CD14-positive monocyte (primary cell): ENCODE data around the gene MPPED1. TPM values are rescaled to one million over a fixed set of nuclear protein-coding genes. Genes with fewer than 3 reads are reported as not detected.

Experiments used
- DNase-seq, 3 donors: peaks; one replicate each; pipeline ENCODE4 v3.0.0-alpha.2; 2011 to 2022
- H2AFZ ChIP-seq: 2 replicates; pipeline ENCODE4 v1.6.0; 2012; ENCODE audit warnings: mild to moderate bottlenecking, low read depth, low read length, inconsistent platforms; ENCODE audit not compliant: insufficient read depth, poor library complexity, severe bottlenecking
- H3K27ac ChIP-seq, 2 donors: 1 replicate in 1 of 2; 2 replicates in 1 of 2; pipeline ENCODE4 v1.5.1; 2012 to 2013; ENCODE audit warnings: low read length in 2 of 2, control low read depth in 1 of 2, inconsistent platforms in 1 of 2, low read depth in 1 of 2, mild to moderate bottlenecking in 1 of 2
- H3K27me3 ChIP-seq, 2 donors: one replicate each; pipeline versions ENCODE4 v1.6.0 to v1.6.1; 2011 to 2013; ENCODE audit warnings: low read length in 2 of 2; ENCODE audit not compliant: control insufficient read depth in 2 of 2, insufficient read depth in 2 of 2
- H3K36me3 ChIP-seq, 2 donors: replicated peaks in 1 of 2; 1 replicate in 1 of 2; 2 replicates in 1 of 2; pipeline versions ENCODE4 v1.5.1 to v1.6.1; 2012 to 2013; ENCODE audit warnings: low read length in 2 of 2, control low read depth in 1 of 2, inconsistent platforms in 1 of 2, mild to moderate bottlenecking in 1 of 2; ENCODE audit not compliant: insufficient read depth in 2 of 2, control insufficient read depth in 1 of 2
- H3K4me1 ChIP-seq, 2 donors: 1 replicate in 1 of 2; 2 replicates in 1 of 2; pipeline versions ENCODE4 v1.5.1 to v1.6.1; 2012 to 2013; ENCODE audit warnings: low read length in 2 of 2, control low read depth in 1 of 2, inconsistent platforms in 1 of 2, mild to moderate bottlenecking in 1 of 2, moderate library complexity in 1 of 2; ENCODE audit not compliant: insufficient read depth in 2 of 2, control insufficient read depth in 1 of 2
- H3K4me2 ChIP-seq: replicated peaks from 2 replicates; pipeline ENCODE3; 2012; ENCODE audit warnings: low read length, moderate library complexity, mild to moderate bottlenecking; ENCODE audit not compliant: poor library complexity, severe bottlenecking; ENCODE audit errors: extremely low read depth
- H3K4me3 ChIP-seq, 3 experiments: fragments of 200-600 bp in 1 of 3; sonication (generic) in 1 of 3; replicated peaks in 1 of 3; 1 replicate in 2 of 3; 2 replicates in 1 of 3; pipeline ENCODE4 v1.5.1; 2011 to 2013; ENCODE audit warnings: low read length in 3 of 3, mild to moderate bottlenecking in 3 of 3, control low read depth in 2 of 3, low read depth in 2 of 3, inconsistent platforms in 1 of 3, moderate library complexity in 1 of 3
- H3K79me2 ChIP-seq: 2 replicates; pipeline ENCODE4 v1.6.0; 2012; ENCODE audit warnings: mild to moderate bottlenecking, control low read depth, inconsistent platforms, low read length, moderate library complexity; ENCODE audit not compliant: insufficient read depth
- H3K9ac ChIP-seq: 2 replicates; pipeline ENCODE4 v1.6.0; 2017; ENCODE audit warnings: low read length, mild to moderate bottlenecking; ENCODE audit not compliant: insufficient read depth, poor library complexity, severe bottlenecking
- H3K9me3 ChIP-seq, 2 donors: replicated peaks in 1 of 2; 1 replicate in 1 of 2; 2 replicates in 1 of 2; pipeline versions ENCODE4 v1.5.1 to v1.6.1; 2012 to 2013; ENCODE audit warnings: low read length in 2 of 2, control low read depth in 1 of 2; ENCODE audit not compliant: control insufficient read depth in 1 of 2, insufficient read depth in 1 of 2
- H4K20me1 ChIP-seq: 2 replicates; pipeline ENCODE4 v1.6.0; 2012; ENCODE audit warnings: mild to moderate bottlenecking, low read length, control low read depth, moderate library complexity; ENCODE audit not compliant: insufficient read depth
- H3K27ac Mint-ChIP-seq, 7 donors: one replicate each; pipeline ENCODE4 v1.8.0; 2020; ENCODE audit warnings: mild to moderate bottlenecking in 7 of 7, mixed read lengths in 7 of 7, moderate library complexity in 6 of 7, inconsistent platforms in 2 of 7
- H3K27me3 Mint-ChIP-seq, 3 donors: one replicate each; pipeline ENCODE4 v1.8.0; 2021 to 2022; ENCODE audit warnings: low read depth in 3 of 3, mild to moderate bottlenecking in 3 of 3, mixed read lengths in 3 of 3, moderate library complexity in 3 of 3, inconsistent platforms in 1 of 3
- H3K36me3 Mint-ChIP-seq, 2 donors: one replicate each; pipeline ENCODE4 v1.8.0; 2020; ENCODE audit warnings: mixed read lengths in 2 of 2, inconsistent platforms in 1 of 2, mild to moderate bottlenecking in 1 of 2
- H3K4me1 Mint-ChIP-seq: one replicate; pipeline ENCODE4 v1.8.0; 2020; ENCODE audit warnings: mild to moderate bottlenecking, mixed read lengths
- H3K4me3 Mint-ChIP-seq, 2 donors: one replicate each; pipeline ENCODE4 v1.8.0; 2020; ENCODE audit warnings: mild to moderate bottlenecking in 2 of 2, mixed read lengths in 2 of 2, moderate library complexity in 1 of 2
- H3K9me3 Mint-ChIP-seq, 7 donors: one replicate each; pipeline ENCODE4 v1.8.0; 2020 to 2022; ENCODE audit warnings: mixed read lengths in 7 of 7, mild to moderate bottlenecking in 6 of 7, moderate library complexity in 6 of 7, inconsistent platforms in 2 of 7
- WGBS: methylation state at CpG from one replicate; pipeline ENCODE4 v1.1.5; 2013; ENCODE audit warnings: missing lambda C conversion rate; ENCODE audit not compliant: insufficient coverage; 5-methylcytosine and 5-hydroxymethylcytosine counted together
- intact Hi-C, 2 donors: fragments of 100-400 bp; cut with micrococcal nuclease; formaldehyde crosslinking; loops; one replicate each; pipeline versions ENCODE4 v1.15.0 to v1.15.1; 2023
- polyA plus RNA-seq, 3 donors: library from polyadenylated mRNA; depleted of rRNA in 1 of 3; unstranded in 2 of 3; stranded (reverse) in 1 of 3; fragments of 300-500 nt in 2 of 3; fragments of >200 nt in 1 of 3; fragmentation: Illumina TruSeq in 2 of 3; gene quantifications; 1 replicate in 2 of 3; 2 replicates in 1 of 3; pipeline ENCODE4 v1.2.3, GENCODE V29; 2012 to 2021
- TF ChIP-seq, protein P1 (sequence below): fragments of 200-600 bp; IDR thresholded peaks from one replicate; pipeline ENCODE4 v1.8.0; 2022; ENCODE audit warnings: antibody characterized with exemption, mild to moderate bottlenecking

Gene MPPED1
- polyA plus RNA-seq, 3 donors: not detected

- H3K4me3 ChIP-seq: no peak overlapping the region
- H3K79me2 ChIP-seq: no peaks in the 10 kb centered on the region
- H3K27me3 ChIP-seq: no peaks in the 10 kb centered on the region
- TF ChIP-seq, protein P1, sequence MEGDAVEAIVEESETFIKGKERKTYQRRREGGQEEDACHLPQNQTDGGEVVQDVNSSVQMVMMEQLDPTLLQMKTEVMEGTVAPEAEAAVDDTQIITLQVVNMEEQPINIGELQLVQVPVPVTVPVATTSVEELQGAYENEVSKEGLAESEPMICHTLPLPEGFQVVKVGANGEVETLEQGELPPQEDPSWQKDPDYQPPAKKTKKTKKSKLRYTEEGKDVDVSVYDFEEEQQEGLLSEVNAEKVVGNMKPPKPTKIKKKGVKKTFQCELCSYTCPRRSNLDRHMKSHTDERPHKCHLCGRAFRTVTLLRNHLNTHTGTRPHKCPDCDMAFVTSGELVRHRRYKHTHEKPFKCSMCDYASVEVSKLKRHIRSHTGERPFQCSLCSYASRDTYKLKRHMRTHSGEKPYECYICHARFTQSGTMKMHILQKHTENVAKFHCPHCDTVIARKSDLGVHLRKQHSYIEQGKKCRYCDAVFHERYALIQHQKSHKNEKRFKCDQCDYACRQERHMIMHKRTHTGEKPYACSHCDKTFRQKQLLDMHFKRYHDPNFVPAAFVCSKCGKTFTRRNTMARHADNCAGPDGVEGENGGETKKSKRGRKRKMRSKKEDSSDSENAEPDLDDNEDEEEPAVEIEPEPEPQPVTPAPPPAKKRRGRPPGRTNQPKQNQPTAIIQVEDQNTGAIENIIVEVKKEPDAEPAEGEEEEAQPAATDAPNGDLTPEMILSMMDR: no peak
- H3K27me3 Mint-ChIP-seq: peaks cover 1 to 3% (median 2%) of the 10 kb centered on the region in 3 donors
- no peaks in the 10 kb centered on the region for H3K4me1 ChIP-seq
- intact Hi-C loops: no loop called here
- H3K36me3 Mint-ChIP-seq: no peaks in the 10 kb centered on the region
- no peak overlapping the region for H3K4me2 ChIP-seq
- no peaks in the 10 kb centered on the region for H3K9me3 ChIP-seq
- no peak overlapping the region for H3K27ac Mint-ChIP-seq
- H3K9ac ChIP-seq: no peak overlapping the region
- no peak overlapping the region for H3K4me3 Mint-ChIP-seq
- peaks cover 0 to 1% (median 0%) of the 10 kb centered on the region in 7 donors for H3K9me3 Mint-ChIP-seq
- H2AFZ ChIP-seq: no peak overlapping the region
- 77% methylated on average over 7 of the region's 16 CpGs for WGBS
- no peak overlapping the region for H3K27ac ChIP-seq
- no peaks in the 10 kb centered on the region for H3K4me1 Mint-ChIP-seq
- H3K36me3 ChIP-seq: no peaks in the 10 kb centered on the region
- no peaks in the 10 kb centered on the region for H4K20me1 ChIP-seq
- no peak for DNase-seq
These were observed 99.6 kb downstream of the MPPED1 start for GRCh38 chr22:43511276-43511910.

DNA sequence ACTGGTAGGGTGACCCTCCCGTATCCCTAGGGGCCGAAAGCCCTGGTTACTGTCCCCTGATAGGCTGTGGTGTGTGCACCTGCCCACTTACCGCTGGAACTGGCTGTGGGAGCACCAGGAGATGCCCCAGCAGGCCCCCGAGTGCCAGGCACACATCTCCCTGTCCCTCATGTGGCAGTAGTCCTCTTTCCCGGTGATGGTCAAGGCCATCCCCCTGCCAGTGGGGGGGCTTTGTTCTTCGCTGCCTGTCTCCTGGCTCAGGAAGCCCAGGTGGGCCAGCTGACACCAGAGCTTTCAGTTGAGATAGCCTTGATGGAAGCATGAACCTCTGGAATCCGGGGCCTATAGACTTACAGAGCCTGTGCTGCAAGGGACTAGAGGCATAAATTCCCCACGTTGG is 100.5 kb downstream of the MPPED1 start:
- Mint-ChIP-seq H3K4me1 (no peaks in the 10 kb centered on the region), H3K36me3 (no peaks in the 10 kb centered on the region), H3K27ac (no peak overlapping the region), H3K27me3 (peaks cover 1 to 3% (median 2%) of the 10 kb centered on the region in 3 donors), H3K9me3 (peaks cover 0 to 1% (median 0%) of the 10 kb centered on the region in 7 donors), H3K4me3 (no peak overlapping the region)
- Histone ChIP-seq H3K36me3 (no peaks in the 10 kb centered on the region), H4K20me1 (no peaks in the 10 kb centered on the region), H3K79me2 (no peaks in the 10 kb centered on the region), H3K4me1 (no peaks in the 10 kb centered on the region), H3K9ac (no peak overlapping the region), H3K4me2 (no peak overlapping the region), H3K4me3 (no peak overlapping the region), H2AFZ (no peak overlapping the region), H3K27ac (no peak overlapping the region), H3K9me3 (no peaks in the 10 kb centered on the region), H3K27me3 (no peaks in the 10 kb centered on the region)
- WGBS: 89% methylated on average over 7 of the region's 8 CpGs
- intact Hi-C loops: no loop called here
- no peak for DNase-seq
- TF ChIP-seq, protein P1: no peak
